ENCODE results near the gene NPAS3. TPM values are rescaled to one million over a fixed set of nuclear protein-coding genes. Genes with fewer than 3 reads are reported as not detected.
A peak's percentile ranks its signal among the peaks of the same experiment; 100 is the strongest.

Gene NPAS3
- total and polyA plus RNA-seq, 10 donors, result 0.13 to 9.5 (median 2.9) TPM

- Histone ChIP-seq H3K27me3 (replicated peaks in 1 of 7) (no peaks in the 10 kb centered on the region), H3K36me3 (no peaks in the 10 kb centered on the region), H3K4me3 (no peak overlapping the region), H3K4me1 (peaks cover 0 to 6% (median 0%) of the 10 kb centered on the region in 6 donors), H3K27ac (no peak overlapping the region), H3K9me3 (no peaks in the 10 kb centered on the region)
- DNase-seq, result no peak
- intact Hi-C loops (cut with DNase I; ENCODE audit: low total_unique reads), result no loop called here
- 74 to 93% (median 82%) methylated on average over 2 of the region's 2 CpGs for WGBS, 5 donors
- TF ChIP-seq CTCF (IDR thresholded peaks at IDR 0.05 in 8 of 11, conservative IDR thresholded peaks at IDR 0.05 in 3 of 11) (no peak), POLR2AphosphoS5 (IDR thresholded peaks at IDR 0.05) (no peak)
Observed at GRCh38 chr14:32898876-32899275, 39.8 kb upstream of the NPAS3 start.

DNA sequence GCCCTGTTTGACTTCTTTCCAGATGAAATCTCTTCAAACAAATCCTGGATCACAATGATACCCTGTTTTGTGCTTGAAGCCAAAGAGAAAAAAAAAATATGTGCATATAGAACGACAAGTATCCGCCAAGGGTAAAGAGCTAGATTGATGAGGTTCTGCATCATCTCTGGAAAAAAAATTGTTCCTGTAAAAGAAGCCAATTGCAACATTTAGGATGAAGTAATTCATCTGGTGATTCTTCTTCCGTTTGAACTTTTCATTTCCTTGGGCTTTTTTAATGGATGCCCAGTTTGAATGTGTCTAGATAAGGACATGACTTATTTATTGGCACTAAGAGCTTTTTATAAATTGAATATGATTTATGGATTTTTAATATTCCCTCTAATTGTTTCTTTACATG is 38.1 kb upstream of the NPAS3 start:
- Histone ChIP-seq H3K27me3 (replicated peaks in 1 of 7) (no peaks in the 10 kb centered on the region), H3K4me3 (no peak overlapping the region), H3K27ac (peak overlapping the region in 1 of 8 donors; percentile 24), H3K36me3 (no peaks in the 10 kb centered on the region), H3K4me1 (peaks cover 0 to 6% (median 0%) of the 10 kb centered on the region in 6 donors), H3K9me3 (no peaks in the 10 kb centered on the region)
- TF ChIP-seq POLR2AphosphoS5 (IDR thresholded peaks at IDR 0.05) (no peak), CTCF (IDR thresholded peaks at IDR 0.05 in 8 of 11, conservative IDR thresholded peaks at IDR 0.05 in 3 of 11) (no peak), POLR2A (IDR thresholded peaks at IDR 0.05) (no peak)
- intact Hi-C loops (cut with DNase I; ENCODE audit: low total_unique reads), result no loop called here
- no peak for DNase-seq
- 69 to 73% (median 70%) methylated on average over 3 of the region's 3 CpGs for WGBS, 5 donors

- Histone ChIP-seq H3K27ac (no peak overlapping the region), H3K4me3 (no peak overlapping the region), H3K9me3 (no peaks in the 10 kb centered on the region), H3K27me3 (replicated peaks in 1 of 7) (no peaks in the 10 kb centered on the region), H3K36me3 (no peaks in the 10 kb centered on the region), H3K4me1 (no peaks in the 10 kb centered on the region)
- no peak for DNase-seq
- WGBS, 5 donors, result 86 to 91% (median 88%) methylated on average over 2 of the region's 2 CpGs
- intact Hi-C loops (cut with DNase I; ENCODE audit: low total_unique reads), result no loop called here
- TF ChIP-seq CTCF (IDR thresholded peaks at IDR 0.05 in 8 of 11, conservative IDR thresholded peaks at IDR 0.05 in 3 of 11) (no peak), POLR2AphosphoS5 (IDR thresholded peaks at IDR 0.05) (no peak), POLR2A (IDR thresholded peaks at IDR 0.05) (no peak)
Observed at GRCh38 chr14:32905013-32905412, 33.7 kb upstream of the NPAS3 start.

DNA sequence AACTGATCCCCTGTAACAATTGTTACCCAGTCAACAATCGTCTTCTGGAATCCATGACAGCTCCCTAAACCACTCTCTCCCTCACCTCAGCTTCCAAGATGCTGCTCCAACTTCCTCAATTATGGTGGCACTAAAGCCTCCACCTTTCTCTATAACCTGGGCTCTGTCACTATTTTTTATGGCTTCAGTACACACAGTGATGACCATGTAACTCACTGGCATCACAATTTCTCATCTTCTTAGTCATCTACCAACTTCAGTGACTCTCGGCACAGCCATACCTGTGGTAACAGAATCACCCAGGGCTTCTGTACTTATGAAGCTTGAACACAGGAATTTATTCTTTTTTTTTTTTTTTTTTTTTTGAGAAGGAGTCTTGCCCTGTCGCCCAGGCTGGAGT is 32.0 kb upstream of the NPAS3 start:
- no peaks in the 10 kb centered on the region for H3K9me3 ChIP-seq
- no peak for DNase-seq
- H3K27ac ChIP-seq, result no peak overlapping the region
- WGBS, 5 donors, result 82 to 98% (median 90%) methylated on average over 3 of the region's 3 CpGs
- TF ChIP-seq CTCF (IDR thresholded peaks at IDR 0.05 in 8 of 11, conservative IDR thresholded peaks at IDR 0.05 in 3 of 11) (no peak), POLR2AphosphoS5 (IDR thresholded peaks at IDR 0.05) (no peak), POLR2A (IDR thresholded peaks at IDR 0.05) (no peak)
- no peaks in the 10 kb centered on the region for H3K36me3 ChIP-seq
- H3K27me3 ChIP-seq (replicated peaks in 1 of 7), result no peaks in the 10 kb centered on the region
- intact Hi-C loops (cut with DNase I; ENCODE audit: low total_unique reads), result no loop called here
- no peak overlapping the region for H3K4me3 ChIP-seq
- H3K4me1 ChIP-seq, result peaks cover 0 to 1% (median 0%) of the 10 kb centered on the region in 6 donors
